Body of pancreas (tissue), 4 donors: ENCODE results near the gene SLC6A1. TPM values are rescaled to one million over a fixed set of nuclear protein-coding genes. Genes with fewer than 3 reads are reported as not detected.

Experiments used
- ATAC-seq: fragments of 150-250 bp; one replicate; pipeline ENCODE4 v1.9.1; 2016
- DNase-seq, 4 donors: peaks; one replicate each; pipeline ENCODE4 v3.0.0-alpha.2; 2019
- H3K27ac ChIP-seq, 4 donors: fragments of 200-600 bp; sonication (generic); 1 replicate in 3 of 4; 2 replicates in 1 of 4; pipeline versions ENCODE4 v1.5.1 to v1.6.1; 2016 to 2019; ENCODE audit warnings: mild to moderate bottlenecking in 1 of 4, mixed read lengths in 1 of 4, moderate library complexity in 1 of 4
- H3K27me3 ChIP-seq, 2 donors: fragments of 200-600 bp; sonication (generic); one replicate each; pipeline ENCODE4 v1.6.0; 2016; ENCODE audit warnings: mild to moderate bottlenecking in 1 of 2
- H3K36me3 ChIP-seq, 2 donors: fragments of 200-600 bp; sonication (generic); replicated peaks in 1 of 2; 2 replicates each; pipeline ENCODE4 v1.5.1; 2016; ENCODE audit warnings: low read depth in 2 of 2; ENCODE audit not compliant: insufficient read depth in 1 of 2
- H3K4me1 ChIP-seq: fragments of 200-600 bp; sonication (generic); one replicate; pipeline ENCODE4 v1.6.0; 2016
- H3K4me3 ChIP-seq, 2 donors: fragments of 200-600 bp; sonication (generic); 1 replicate in 1 of 2; 2 replicates in 1 of 2; pipeline ENCODE4 v1.5.1; 2016 to 2019
- H3K9me3 ChIP-seq, 3 donors: fragments of 200-600 bp; sonication (generic); 1 replicate in 2 of 3; 2 replicates in 1 of 3; pipeline ENCODE4 v1.5.1; 2016
- POLR2A ChIP-seq, 3 donors: fragments of 450-650 bp; IDR thresholded peaks; one replicate each; pipeline ENCODE4 v1.6.1; 2016; ENCODE audit warnings: antibody characterized with exemption in 3 of 3, mild to moderate bottlenecking in 2 of 3
- WGBS, 2 donors: methylation state at CpG; one replicate each; pipeline ENCODE4 v1.1.5; 2017; 5-methylcytosine and 5-hydroxymethylcytosine counted together
- intact Hi-C: fragments of 100-400 bp; cut with DNase I; formaldehyde crosslinking; loops from one replicate; pipeline ENCODE4 v1.15.1; 2023
- total RNA-seq, 2 donors: library from RNA; depleted of rRNA; stranded (reverse); fragments of >200 nt; gene quantifications; one replicate each; pipeline ENCODE4 v1.1.0, GENCODE V29; 2016
- TF ChIP-seq, protein P1 (sequence below), 7 experiments: fragments of 450-650 bp in 4 of 7; fragments of 200-600 bp in 3 of 7; sonication (generic) in 3 of 7; IDR thresholded peaks; one replicate each; pipeline ENCODE4 v1.5.1; 2016 to 2019; ENCODE audit warnings: antibody characterized with exemption in 7 of 7

Gene SLC6A1
- total RNA-seq, 2 donors from 2014 or later: 0.26 to 0.66 TPM

- ATAC-seq (no peak), DNase-seq (no peak)
- H3K27ac ChIP-seq: no peak overlapping the region
- WGBS, 2 donors: 48 to 58% methylated on average over 5 of the region's 5 CpGs
- intact Hi-C loops: no loop called here
- no peaks in the 10 kb centered on the region for H3K27me3 ChIP-seq
- peaks cover 7% of the 10 kb centered on the region for H3K4me1 ChIP-seq
- H3K36me3 ChIP-seq: no peaks in the 10 kb centered on the region
- no peak overlapping the region for H3K4me3 ChIP-seq
- no peaks in the 10 kb centered on the region for H3K9me3 ChIP-seq
- TF ChIP-seq, protein P1, sequence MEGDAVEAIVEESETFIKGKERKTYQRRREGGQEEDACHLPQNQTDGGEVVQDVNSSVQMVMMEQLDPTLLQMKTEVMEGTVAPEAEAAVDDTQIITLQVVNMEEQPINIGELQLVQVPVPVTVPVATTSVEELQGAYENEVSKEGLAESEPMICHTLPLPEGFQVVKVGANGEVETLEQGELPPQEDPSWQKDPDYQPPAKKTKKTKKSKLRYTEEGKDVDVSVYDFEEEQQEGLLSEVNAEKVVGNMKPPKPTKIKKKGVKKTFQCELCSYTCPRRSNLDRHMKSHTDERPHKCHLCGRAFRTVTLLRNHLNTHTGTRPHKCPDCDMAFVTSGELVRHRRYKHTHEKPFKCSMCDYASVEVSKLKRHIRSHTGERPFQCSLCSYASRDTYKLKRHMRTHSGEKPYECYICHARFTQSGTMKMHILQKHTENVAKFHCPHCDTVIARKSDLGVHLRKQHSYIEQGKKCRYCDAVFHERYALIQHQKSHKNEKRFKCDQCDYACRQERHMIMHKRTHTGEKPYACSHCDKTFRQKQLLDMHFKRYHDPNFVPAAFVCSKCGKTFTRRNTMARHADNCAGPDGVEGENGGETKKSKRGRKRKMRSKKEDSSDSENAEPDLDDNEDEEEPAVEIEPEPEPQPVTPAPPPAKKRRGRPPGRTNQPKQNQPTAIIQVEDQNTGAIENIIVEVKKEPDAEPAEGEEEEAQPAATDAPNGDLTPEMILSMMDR (IDR thresholded peaks at IDR 0.05): no peak
- TF ChIP-seq POLR2A (IDR thresholded peaks at IDR 0.05): no peak
Measured at GRCh38 chr3:10986592-10986991, 6.0 kb upstream of the SLC6A1 start.

DNA sequence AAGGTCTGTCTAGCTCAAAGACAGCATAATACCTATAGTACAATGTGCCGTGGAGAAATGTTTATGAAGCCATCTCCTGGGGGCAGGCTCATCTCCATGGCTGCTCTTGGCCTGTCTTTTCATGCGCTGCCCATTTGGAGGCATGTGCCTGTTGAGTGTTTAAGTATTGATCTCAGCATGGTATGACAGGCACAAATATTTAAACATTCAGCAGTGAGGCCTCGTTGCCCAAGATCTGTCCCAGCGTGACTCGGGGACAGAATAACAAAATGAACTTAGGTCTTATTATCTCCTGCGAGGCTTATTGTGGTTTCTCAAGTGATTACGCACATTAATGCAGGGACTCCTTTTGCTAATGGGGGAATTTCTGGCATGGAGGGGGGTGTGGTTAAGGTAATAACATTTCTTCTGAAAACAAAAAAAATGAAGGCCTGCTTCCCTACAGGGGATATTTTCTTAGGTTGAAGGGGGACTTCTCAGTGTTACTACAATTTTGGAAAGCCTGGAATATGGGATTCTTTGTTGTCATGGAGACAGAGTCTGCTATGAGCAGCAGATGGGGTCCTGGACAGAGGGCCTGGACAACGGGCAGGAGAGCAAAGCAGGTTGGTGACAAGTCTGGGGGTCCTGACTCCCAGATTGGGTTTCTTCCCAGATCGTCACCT, 4.4 kb upstream of the SLC6A1 start:
- H3K4me3 ChIP-seq: no peak overlapping the region
- no peak overlapping the region for H3K27ac ChIP-seq
- no peaks in the 10 kb centered on the region for H3K9me3 ChIP-seq
- TF ChIP-seq, protein P1 (IDR thresholded peaks at IDR 0.05): no peak
- no peak for TF ChIP-seq POLR2A (IDR thresholded peaks at IDR 0.05)
- DNase-seq: no peak
- ATAC-seq: no peak
- intact Hi-C loops: no loop called here
- WGBS, 2 donors: 55 to 63% methylated on average over 8 to 9 of the region's 9 CpGs
- no peaks in the 10 kb centered on the region for H3K36me3 ChIP-seq
- peaks cover 15% of the 10 kb centered on the region for H3K4me1 ChIP-seq
- peaks cover 0 to 7% of the 10 kb centered on the region in 2 donors for H3K27me3 ChIP-seq

DNA sequence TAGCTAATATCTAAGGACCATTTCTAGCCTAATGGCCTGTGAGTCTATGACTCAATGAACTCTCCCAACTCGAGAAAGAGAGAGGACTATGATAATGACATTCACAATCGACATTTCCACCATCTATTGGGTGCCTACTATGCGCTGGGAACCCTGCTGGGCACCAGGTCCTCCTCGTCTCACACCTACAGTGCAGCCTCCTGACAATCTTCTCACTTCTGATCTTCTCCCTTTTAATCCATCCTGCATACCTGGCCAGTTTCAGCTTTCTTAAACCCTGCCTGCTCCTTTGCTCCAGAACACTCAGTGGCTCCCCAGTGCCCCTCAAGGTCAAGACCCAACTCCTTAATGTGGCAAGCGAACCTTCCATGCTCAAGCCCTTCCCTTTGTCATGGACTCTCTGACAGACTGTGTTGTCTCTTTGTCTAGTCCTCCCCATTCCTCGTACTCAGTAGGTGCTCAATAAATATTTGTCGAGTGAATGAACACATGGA, 3.5 kb upstream of the SLC6A1 start:
- intact Hi-C loops: no loop called here
- H3K4me3 ChIP-seq: no peak overlapping the region
- TF ChIP-seq, protein P1 (IDR thresholded peaks at IDR 0.05): no peak
- no peak for TF ChIP-seq POLR2A (IDR thresholded peaks at IDR 0.05)
- H3K9me3 ChIP-seq: no peaks in the 10 kb centered on the region
- no peak overlapping the region for H3K27ac ChIP-seq
- DNase-seq (no peak), ATAC-seq (no peak)
- no peaks in the 10 kb centered on the region for H3K36me3 ChIP-seq
- H3K27me3 ChIP-seq: peaks cover 0 to 10% of the 10 kb centered on the region in 2 donors
- WGBS, 2 donors: 61 to 65% methylated on average over 7 of the region's 7 CpGs
- peaks cover 12% of the 10 kb centered on the region for H3K4me1 ChIP-seq

GRCh38 chr3:10992943-10993728, 588 bp downstream of the SLC6A1 start:
- H3K27me3 ChIP-seq: peaks cover 0 to 10% of the 10 kb centered on the region in 2 donors
- TF ChIP-seq, protein P1 (IDR thresholded peaks at IDR 0.05): no peak
- no peak for TF ChIP-seq POLR2A (IDR thresholded peaks at IDR 0.05)
- H3K36me3 ChIP-seq: no peaks in the 10 kb centered on the region
- ATAC-seq (peak; percentile 3), DNase-seq (no peak)
- no peak overlapping the region for H3K4me3 ChIP-seq
- H3K4me1 ChIP-seq: peaks cover 12% of the 10 kb centered on the region
- H3K9me3 ChIP-seq: no peaks in the 10 kb centered on the region
- 0 to 4% methylated on average over 2 to 63 of the region's 69 CpGs for WGBS, 2 donors
- intact Hi-C loops: no loop called here
- H3K27ac ChIP-seq: no peak overlapping the region
